GM12891 (cell line): Measurements from ENCODE around the gene CPNE2.
"Not testable (repeated sequence)": the region's sequence is repeated elsewhere in the genome, so short reads cannot be mapped to it uniquely, and the experiment has no call there.

ENCODE experiments used
- POLR2A ChIP-seq: IDR thresholded peaks from 2 replicates; pipeline ENCODE4 v1.6.1; 2011; ENCODE audit warnings: low read depth, low read length, control low read depth
- POLR2AphosphoS5 ChIP-seq: IDR thresholded peaks from 2 replicates; pipeline ENCODE4 v1.6.1; 2011; ENCODE audit warnings: low read depth, low read length, control low read depth
- POU2F2 ChIP-seq: IDR thresholded peaks from 2 replicates; pipeline ENCODE4 v1.6.1; 2011; ENCODE audit warnings: low read depth, mild to moderate bottlenecking, control low read depth, low read length, moderate library complexity
- SPI1 ChIP-seq: IDR thresholded peaks from 2 replicates; pipeline ENCODE4 v1.6.1; 2011; ENCODE audit warnings: low read depth, low read length, control low read depth
- TAF1 ChIP-seq: IDR thresholded peaks from 2 replicates; pipeline ENCODE4 v1.6.1; 2011; ENCODE audit warnings: low read depth, low read length, control low read depth

DNA sequence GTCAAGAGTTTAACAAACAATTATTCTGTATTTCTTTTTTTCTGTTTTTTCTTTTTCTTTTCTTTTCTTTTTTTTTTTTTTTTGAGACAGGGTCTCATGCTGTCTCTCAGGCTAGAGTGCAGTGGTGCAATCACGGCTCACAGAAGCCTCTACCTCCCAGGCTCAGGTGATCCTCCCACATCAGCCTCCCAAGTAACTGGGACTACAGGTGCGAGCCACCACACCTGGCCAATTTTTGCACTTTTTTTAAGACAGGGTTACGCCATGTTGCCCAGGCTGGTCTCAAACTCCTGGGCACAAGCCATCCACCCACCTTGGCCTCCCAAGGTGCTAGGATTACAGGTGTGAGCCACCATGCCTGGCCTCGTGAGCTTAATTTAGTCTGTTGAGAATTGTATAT lies 97.1 kb downstream of the CPNE2 start:
- not testable (repeated sequence) for TF ChIP-seq TAF1, POLR2A, POLR2AphosphoS5, SPI1, POU2F2
